Measurements from ENCODE around the gene MUC13.

GRCh38 chr3:124904835-124905492 lies 29.6 kb downstream of the MUC13 start:
- TF ChIP-seq EZH2 (IDR thresholded peaks at IDR 0.05) = no peak
- no peak for TF ChIP-seq POLR2AphosphoS5 (IDR thresholded peaks at IDR 0.05; ENCODE audit: borderline replicate concordance, low read depth, low read length)
- TF ChIP-seq FOXP2 (optimal IDR thresholded peaks at IDR 0.05; ENCODE audit: control extremely low read depth, extremely low read length, insufficient read depth) = no peak

Measured in SK-N-MC (cell line).